Right ventricle myocardium superior (tissue), 1 donor: ENCODE results near the gene NRF1. TPM values are rescaled to one million over a fixed set of nuclear protein-coding genes. Genes with fewer than 3 reads are reported as not detected.
"Not testable (repeated sequence)": the region's sequence is repeated elsewhere in the genome, so short reads cannot be mapped to it uniquely, and the experiment has no call there.

Source experiments
- ATAC-seq: fragments of 200-7000 bp; cut with Tn5 transposase; one replicate; pipeline ENCODE4 v1.9.1; 2020; ENCODE audit warnings: mild to moderate bottlenecking; ENCODE audit not compliant: poor library complexity
- DNase-seq: peaks from one replicate; pipeline ENCODE4 v3.0.0-alpha.2; 2020
- intact Hi-C: fragments of 100-400 bp; cut with DNase I; formaldehyde crosslinking; loops from one replicate; pipeline ENCODE4 v1.11.2; 2022
- total RNA-seq: library from RNA; stranded (reverse); fragmentation: NEBNext Ultra II Directional; extraction: Animal tissue kit (Norgen Biotek cat#: 25700); gene quantifications from one replicate; pipeline ENCODE4 v1.2.1, GENCODE V29; 2021
- donor health status: DM: no; HTN: yes; CAD: no; lungs with severe emphysema.

NRF1 gene
- total RNA-seq, 1 donor from 2014 or later = 9.0 TPM

DNA sequence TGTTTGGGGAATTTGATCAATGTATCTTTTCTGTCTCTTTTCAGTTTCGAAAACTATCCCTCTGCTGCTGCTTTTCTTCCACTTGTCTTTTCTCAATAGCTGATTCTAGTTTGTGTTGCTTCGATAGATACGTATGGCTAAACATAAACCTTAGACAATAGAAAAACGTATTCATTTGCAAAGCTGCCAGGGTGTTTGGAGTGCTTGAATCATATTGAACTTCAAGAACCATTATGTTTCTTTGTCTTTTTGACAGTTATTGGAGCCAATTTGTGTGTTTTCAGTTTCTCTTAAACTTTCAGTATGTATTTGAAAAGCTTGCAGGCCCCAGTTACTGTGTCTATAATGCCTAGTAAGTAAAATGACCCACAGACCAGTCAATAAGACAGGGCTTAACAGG lies 25.1 kb downstream of the NRF1 start:
- no peak for ATAC-seq
- DNase-seq = no peak
- intact Hi-C loops = loop anchor here (10.0 kb wide), 1 partner anchor 292 kb away; no protein-coding TSS in a partner anchor

- intact Hi-C loops = no loop called here
- no peak for ATAC-seq
- DNase-seq = no peak
These were observed 28.9 kb downstream of the NRF1 start for GRCh38 chr7:129640400-129640799.

DNA sequence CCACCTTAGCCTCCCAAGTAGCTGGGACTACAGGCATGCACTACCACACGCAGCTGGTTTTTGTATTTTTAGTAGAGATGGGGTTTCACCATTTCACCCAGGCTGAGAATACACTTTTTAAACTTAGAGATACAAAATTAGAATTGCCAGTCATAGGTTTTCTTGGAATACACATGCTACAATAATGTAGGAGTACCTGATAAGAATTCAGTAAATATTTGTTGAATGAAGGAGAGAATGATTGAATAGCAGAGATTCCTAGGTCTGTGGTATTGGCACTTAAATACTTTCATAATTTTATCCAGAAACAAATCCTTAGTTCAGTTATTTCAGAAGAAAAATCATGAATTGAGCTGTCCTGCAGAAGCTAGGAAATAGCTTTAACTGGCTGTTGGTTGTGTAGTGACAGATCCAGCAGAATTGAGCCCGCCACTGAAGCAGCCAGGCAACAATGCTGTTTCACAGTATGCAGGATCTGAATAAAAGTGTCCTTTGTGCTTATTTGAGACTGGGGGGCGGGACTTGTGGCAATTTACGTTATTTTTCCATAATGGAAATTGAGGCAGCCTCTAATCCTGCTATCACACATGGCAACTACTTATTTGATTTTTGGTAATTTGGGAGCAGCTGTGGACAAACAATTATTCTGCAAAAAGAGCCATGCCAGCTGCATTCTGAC lies 31.5 kb downstream of the NRF1 start:
- intact Hi-C loops = no loop called here
- ATAC-seq (no peak), DNase-seq (no peak)

DNA sequence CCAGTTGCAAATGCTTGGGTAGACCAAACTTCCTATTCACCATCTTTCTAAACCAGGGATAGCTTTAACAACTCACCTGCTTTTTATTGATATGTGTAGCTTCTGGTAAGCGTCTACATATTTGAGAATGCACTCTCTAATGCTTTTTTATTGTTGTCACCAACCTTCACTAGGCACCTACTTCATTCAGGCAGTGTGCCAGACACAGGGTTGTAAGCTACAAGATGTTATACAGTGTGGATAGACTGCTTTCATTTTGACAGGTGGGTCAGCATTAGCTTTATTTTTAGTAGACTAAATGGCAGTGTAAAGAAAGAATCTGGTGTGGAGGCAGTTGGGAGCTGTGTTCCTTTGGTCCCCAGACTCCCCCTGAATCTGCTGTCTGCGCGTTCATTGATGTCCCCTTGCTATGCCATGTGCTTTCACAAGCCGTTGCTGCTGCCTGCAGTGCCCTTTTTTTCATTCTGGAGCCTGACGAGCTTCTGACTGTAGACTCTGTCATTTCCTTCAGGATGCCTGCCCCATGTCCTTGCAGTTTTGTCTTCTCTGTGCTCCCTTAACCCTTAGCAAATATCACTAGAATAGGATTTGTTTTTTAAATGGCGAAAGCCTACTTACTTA lies 32.1 kb downstream of the NRF1 start:
- ATAC-seq (peak; percentile 78), DNase-seq (no peak)
- intact Hi-C loops = no loop called here

- no peak for DNase-seq
- ATAC-seq = peak; percentile 68
- intact Hi-C loops = no loop called here
These were observed 33.2 kb downstream of the NRF1 start for GRCh38 chr7:129644634-129645230.

DNA sequence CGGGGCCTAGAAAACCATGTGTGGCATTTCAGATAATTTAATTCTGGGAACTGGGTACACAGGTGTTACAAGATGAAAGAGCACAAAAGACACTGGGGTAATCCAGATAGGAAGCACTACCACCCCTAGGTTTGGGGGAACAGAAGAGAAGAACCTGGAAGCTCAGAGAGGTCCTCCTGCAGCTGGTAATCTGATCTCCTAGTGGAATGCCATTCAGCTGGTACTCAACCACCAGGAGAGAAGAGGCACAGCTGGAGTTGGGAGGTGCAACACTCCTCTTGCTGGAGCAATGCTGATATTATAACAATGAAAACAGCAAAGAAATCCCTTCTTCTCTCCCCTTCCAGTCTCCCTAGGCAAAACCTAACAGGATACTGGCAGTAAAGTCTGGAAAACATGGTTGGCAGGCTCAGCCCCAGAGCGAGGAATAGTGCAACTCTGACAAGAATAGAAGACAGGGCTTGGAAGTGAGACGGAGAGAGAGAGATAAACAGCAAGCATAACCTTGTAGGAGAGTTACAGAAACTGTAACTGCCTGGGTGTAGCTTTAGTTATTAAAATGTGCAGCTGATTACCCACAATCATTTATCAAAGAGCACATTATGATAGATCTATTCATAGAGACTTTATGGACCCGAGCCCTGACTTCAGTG lies 35.0 kb downstream of the NRF1 start:
- intact Hi-C loops = no loop called here
- ATAC-seq (peak; percentile 77), DNase-seq (no peak)

GRCh38 chr7:129649128-129649690 lies 37.7 kb downstream of the NRF1 start:
- no peak for ATAC-seq
- intact Hi-C loops = no loop called here

DNA sequence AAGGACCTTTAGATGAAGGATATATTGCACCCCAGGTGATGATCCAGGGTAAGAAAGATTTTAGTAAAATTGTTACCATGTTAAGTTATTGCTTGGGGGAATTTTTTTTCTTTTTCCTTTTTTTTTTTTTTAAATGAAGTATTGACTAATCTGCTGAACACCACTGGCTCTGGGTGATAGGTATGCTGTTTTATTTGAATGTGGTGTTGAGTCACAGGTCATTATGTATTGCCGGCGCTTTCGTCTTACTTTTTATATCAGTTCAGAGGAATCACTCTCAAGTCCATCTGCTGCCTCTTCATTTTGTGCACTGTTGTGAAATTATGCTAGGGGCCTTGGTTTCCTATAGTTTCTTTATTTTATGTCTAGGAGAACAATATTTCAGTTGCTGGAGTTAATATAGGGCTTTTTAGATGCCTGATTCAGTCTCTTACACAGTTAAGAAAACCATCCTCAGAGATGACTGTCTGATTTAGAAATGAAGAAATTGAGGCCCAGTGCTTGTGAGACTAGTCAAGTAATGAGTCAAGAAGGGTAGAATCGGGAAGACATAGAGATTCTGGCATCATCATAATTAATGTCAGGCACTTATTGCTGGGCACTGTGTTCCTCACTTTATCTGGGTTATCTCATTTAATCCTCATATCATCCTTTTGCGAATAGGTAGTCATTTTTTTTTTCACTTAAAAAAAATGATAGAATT lies 38.7 kb downstream of the NRF1 start:
- intact Hi-C loops = no loop called here
- ATAC-seq (no peak), DNase-seq (no peak)

More at GRCh38 chr7:129649128-129649690, 37.7 kb downstream of the NRF1 start:
- no peak for DNase-seq

- DNase-seq = no peak
- no peak for ATAC-seq
- intact Hi-C loops = no loop called here
These were observed 41.4 kb downstream of the NRF1 start for GRCh38 chr7:129652914-129653313.

GRCh38 chr7:129655811-129656210 lies 44.3 kb downstream of the NRF1 start:
- no peak for DNase-seq
- intact Hi-C loops = no loop called here
- ATAC-seq = no peak

DNA sequence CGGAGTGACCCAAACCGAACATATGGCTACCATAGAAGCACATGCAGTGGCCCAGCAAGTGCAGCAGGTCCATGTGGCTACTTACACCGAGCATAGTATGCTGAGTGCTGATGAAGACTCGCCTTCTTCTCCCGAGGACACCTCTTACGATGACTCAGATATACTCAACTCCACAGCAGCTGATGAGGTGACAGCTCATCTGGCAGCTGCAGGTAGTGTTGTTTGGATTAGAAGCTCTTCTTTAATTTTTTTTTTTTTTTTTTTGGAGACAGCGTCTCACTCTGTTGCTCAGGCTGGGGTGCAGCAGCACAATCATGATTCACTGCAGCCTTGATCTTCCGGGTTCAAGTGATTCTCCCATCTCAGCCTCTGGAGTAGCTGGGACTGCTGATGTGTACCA lies 45.8 kb downstream of the NRF1 start:
- no peak for DNase-seq
- ATAC-seq = no peak
- intact Hi-C loops = no loop called here

GRCh38 chr7:129659907-129660306 lies 48.4 kb downstream of the NRF1 start:
- ATAC-seq, DNase-seq: not testable (repeated sequence)
- intact Hi-C loops = loop anchor here (10.0 kb wide), 2 partner anchors 165 to 355 kb away; no protein-coding TSS in a partner anchor

GRCh38 chr7:129661645-129662182 lies 50.2 kb downstream of the NRF1 start:
- intact Hi-C loops = loop anchor here (10.0 kb wide), 2 partner anchors 163 to 353 kb away; no protein-coding TSS in a partner anchor
- DNase-seq (no peak), ATAC-seq (no peak)

- not testable (repeated sequence) for ATAC-seq, DNase-seq
- intact Hi-C loops = loop anchor here (10.0 kb wide), 2 partner anchors 162 to 352 kb away; no protein-coding TSS in a partner anchor
These were observed 51.7 kb downstream of the NRF1 start for GRCh38 chr7:129663240-129663639.

DNA sequence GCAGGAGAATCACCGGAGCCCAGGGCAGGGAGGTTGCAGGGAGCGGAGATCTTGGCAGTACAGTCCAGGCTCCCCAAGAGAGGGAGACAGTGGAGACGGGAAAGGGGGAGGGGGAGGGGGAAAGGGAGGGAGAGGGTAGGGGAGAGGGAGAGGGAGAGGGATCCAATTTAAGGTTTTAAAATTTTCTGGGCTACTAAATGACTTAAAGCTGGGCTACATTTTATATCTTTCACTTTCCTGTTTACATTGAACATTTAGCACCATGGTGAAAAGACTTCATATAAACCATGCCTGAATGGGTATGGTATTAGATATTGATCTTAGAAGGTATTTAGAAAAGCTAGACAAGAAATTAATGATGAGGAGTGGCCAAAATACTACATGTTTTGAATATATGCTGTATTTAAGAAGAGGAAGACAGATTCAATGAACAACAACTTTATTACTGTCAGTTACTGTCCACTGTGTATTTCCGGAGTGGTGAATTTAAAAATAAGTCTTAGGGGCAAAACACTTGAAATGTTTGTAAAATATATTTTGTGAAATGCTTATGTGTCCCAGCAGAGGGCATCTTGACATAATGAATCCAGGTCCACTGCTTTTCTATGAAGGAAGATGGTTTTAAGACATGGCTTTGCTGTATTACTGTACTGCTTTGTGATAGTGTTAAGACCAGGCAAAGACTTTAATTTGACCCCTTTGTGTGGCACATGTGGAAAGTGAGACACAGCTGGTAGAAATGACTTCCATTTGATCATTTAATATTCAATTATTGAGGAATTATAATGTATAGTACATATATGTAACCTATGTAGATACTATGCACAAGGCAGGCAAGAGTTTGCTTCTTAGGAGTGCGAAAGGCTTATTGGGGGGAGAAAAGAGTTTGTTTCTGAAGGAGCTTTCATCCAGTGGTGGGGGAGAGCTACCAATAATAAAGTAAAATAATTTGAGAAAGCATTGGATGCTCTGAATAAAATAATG lies 52.8 kb downstream of the NRF1 start:
- DNase-seq (no peak), ATAC-seq (no peak)
- intact Hi-C loops = loop anchor here (10.0 kb wide), 2 partner anchors 160 to 350 kb away; no protein-coding TSS in a partner anchor

- no peak for DNase-seq
- intact Hi-C loops = loop anchor here (10.0 kb wide), 2 partner anchors 160 to 350 kb away; no protein-coding TSS in a partner anchor
- no peak for ATAC-seq
These were observed 53.5 kb downstream of the NRF1 start for GRCh38 chr7:129665013-129665401.

- DNase-seq (no peak), ATAC-seq (no peak)
- intact Hi-C loops = loop anchor here (10.0 kb wide), 2 partner anchors 158 to 348 kb away; no protein-coding TSS in a partner anchor
These were observed 55.6 kb downstream of the NRF1 start for GRCh38 chr7:129667116-129667515.
